Tongue (tissue), 2 donors: ENCODE measurements around the gene AVPI1. TPM values are rescaled to one million over a fixed set of nuclear protein-coding genes. Genes with fewer than 3 reads are reported as not detected.

ENCODE experiments used
- DNase-seq: peaks from one replicate; pipeline ENCODE4 v3.0.0-alpha.2; 2015
- total RNA-seq: library from RNA; depleted of rRNA; stranded (reverse); fragments of >200 nt; gene quantifications from one replicate; pipeline ENCODE4 v1.2.3, GENCODE V29; 2014

Gene AVPI1
- total RNA-seq: 12.6 TPM

GRCh38 chr10:97686962-97687784 is at the start of gene AVPI1:
AVPI1 (minus strand) TSS chr10:97687241; CDS start chr10:97679905, 7,336 bp downstream.
- peak; percentile 98 for DNase-seq

DNA sequence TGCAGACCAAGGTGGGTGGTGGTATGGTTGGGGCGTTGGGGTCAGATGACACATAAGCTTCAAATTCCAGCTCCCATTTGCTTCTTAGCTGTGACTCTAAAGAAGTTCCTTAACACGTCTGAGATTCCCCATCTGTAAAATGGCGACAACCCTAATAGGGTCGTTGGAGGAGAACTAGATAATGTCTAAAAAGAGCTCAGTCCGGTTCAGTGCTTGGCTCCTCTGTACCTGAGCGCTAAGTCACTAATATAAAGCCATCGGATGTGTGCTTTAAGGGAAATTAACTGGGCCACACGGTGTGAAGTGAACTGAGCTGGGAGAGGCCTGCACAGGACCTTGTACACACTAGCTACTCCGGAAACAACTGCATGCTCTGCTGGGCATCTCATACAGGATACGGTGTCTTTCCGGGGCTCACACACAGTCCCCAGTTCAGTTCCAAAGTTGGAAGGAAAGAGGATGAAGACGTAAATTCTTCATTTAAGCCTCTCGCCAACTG is 49.4 kb upstream of the AVPI1 start:
- DNase-seq: no peak

DNA sequence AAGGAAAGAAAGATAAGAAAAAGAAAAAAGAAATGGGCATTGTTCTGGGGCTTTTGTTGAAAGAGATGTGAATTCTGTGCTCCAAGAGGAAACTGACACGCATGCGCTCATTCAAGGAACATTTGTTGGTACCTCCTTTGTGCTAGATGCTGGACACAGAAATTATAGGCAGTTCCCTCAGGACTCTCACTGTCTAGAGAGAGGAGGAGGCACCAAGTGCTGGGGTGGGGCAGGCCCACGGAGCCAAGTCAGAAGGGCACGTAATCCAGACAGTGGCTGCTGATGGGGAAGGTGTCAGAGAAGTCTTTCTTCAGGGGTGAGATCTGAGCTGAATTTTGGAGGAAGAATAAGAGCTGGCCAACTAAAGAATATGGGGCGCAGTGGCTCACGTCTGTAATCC is 47.0 kb upstream of the AVPI1 start:
- no peak for DNase-seq

GRCh38 chr10:97733256-97733655 is 46.2 kb upstream of the AVPI1 start:
- DNase-seq: no peak

GRCh38 chr10:97732052-97732359 is 45.0 kb upstream of the AVPI1 start:
- DNase-seq: no peak

- peak; percentile 93 for DNase-seq
Observed at GRCh38 chr10:97731346-97732051, 44.5 kb upstream of the AVPI1 start.

DNA sequence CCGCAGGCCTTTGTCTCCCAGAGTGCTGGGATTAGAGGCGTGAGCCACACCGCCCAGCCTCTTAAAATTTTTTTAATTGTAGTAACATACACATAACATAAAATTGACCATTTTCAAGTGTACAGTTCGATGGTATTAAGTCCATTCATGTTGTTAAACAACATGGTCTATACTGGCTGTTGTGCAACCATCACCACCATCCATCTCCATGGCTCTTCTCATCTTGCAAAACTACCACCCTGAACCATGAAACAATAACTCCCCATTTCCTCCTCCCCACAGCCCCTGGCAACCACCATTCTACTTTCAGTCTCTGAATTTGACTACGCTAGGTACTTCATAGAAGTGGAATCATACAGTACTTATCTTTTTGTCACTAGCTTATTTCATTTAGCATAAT is 42.0 kb upstream of the AVPI1 start:
- DNase-seq: no peak

DNA sequence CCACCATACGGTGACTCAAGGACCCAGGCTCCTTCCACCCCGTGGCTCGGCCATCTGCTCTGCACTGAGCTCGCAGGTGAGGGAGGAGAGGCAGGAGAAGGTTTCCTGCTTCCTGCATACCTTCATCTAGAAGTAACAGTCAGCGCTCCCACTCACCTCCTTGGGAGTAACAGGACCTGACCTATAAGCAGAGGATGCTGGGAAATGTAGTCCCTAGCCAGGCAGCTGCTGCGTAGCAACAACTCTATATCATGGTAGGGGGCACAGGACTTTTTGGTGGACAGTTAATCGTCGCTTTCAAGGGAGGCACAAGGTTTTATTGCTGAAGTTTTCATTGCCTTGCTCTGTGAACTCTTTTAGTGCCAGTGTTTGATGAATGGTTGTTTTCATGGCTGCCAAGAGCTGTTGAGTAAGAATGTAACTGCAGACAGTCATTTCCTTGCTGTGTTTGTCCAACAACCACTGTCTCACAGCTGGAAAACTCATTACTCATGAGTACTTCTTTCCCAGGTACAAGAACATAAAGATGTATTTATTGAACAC is 39.7 kb upstream of the AVPI1 start:
- DNase-seq: peak; percentile 63

DNA sequence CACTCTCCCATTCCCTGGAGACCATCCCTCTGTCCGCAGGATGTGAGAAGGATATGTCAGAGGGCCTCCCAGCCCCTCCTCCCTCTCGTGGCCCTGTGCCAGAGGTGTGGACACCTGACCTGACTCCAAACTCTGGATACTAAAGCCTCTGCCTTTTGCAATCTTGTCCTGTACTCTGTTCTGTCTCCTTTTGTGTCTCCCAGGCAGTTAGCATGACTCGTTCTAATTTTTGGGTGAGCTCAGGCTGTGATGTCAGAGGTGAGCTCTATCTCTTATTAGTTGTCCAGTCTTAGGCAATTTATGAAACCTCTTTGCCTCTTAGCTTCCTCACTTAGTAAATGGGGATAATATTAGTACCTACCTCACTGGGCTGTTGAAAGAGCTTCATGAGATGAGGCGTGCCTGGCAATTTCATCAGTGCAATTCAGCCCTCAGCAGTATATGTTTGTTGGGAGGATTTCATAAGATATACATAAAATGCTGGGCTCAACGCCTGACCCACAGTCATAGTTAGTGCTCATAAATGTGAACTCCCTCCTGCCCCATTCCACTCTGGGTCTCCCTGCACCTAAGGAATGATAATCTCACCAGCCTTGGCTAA is 37.4 kb upstream of the AVPI1 start:
- DNase-seq: no peak

DNA sequence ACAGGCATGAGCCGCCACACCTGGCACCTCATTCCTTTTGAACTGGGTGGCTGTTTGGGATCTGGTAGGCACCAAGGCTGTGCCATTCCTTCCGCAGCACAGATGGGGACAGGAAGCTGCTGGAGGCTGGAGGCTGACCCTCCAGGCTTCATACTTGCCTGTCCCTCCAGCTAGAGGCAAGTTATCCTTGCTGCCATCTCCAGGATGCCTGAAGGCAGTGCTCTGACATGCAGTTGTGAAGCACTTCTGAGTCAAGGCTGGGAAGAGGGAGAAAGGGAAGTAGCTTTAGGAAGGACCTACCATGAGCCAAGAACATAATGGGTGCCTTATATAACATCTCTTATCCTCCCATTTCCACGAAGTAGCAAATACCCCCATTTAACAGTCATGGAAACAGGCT is 36.0 kb upstream of the AVPI1 start:
- DNase-seq: no peak

- DNase-seq: no peak
Observed at GRCh38 chr10:97721871-97722780, 35.1 kb upstream of the AVPI1 start.

DNA sequence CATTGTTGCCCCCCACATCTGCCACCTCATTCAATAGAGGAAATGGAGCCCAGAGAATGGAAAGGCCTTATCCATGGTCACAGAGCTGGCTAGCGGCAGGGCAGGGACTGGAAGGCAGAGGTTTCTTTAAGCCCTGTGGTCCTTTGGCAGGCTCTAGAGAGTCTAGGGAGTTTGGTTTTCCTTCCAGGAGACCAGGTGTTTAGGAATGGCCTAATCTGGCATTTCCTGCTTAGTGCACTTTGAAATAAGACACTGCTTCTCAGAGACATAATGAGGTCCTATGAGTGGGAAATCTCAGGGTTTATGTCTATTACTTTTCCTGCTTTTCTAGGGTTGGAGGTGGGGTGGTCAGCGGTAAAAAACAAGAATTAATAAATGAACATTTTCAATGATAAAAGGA is 32.6 kb upstream of the AVPI1 start:
- peak; percentile 55 for DNase-seq

DNA sequence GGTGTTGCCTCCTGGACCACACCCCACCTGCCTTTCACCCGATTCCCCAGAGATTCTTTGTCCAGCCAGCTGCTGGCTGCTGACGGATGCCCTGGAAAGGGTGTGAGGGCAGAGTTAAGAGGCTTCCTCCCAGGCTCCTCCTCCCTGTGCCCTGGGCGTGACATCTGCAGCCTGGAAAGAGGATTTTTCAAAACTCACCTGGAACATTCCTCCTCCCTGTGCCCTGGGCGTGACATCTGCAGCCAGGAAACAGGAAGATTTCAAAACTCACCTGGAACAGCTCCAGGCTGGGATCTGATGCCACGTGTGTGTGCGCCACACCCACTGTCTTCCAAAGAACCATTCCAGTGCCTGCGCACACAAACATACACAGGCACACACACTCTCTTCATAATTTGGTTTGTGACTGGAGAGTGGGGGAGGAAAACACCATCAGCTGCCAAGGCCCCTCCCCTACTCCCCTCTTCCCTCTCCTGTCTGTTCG is 31.7 kb upstream of the AVPI1 start:
- peak; percentile 84 for DNase-seq

GRCh38 chr10:97718178-97718577 is 31.1 kb upstream of the AVPI1 start:
- peak; percentile 61 for DNase-seq

GRCh38 chr10:97717627-97718026 is 30.6 kb upstream of the AVPI1 start:
- no peak for DNase-seq

GRCh38 chr10:97715259-97715874 is 28.3 kb upstream of the AVPI1 start:
- no peak for DNase-seq

GRCh38 chr10:97714401-97715258 is 27.6 kb upstream of the AVPI1 start:
- peak; percentile 94 for DNase-seq

- DNase-seq: peak; percentile 84
Observed at GRCh38 chr10:97713826-97714400, 26.9 kb upstream of the AVPI1 start.

DNA sequence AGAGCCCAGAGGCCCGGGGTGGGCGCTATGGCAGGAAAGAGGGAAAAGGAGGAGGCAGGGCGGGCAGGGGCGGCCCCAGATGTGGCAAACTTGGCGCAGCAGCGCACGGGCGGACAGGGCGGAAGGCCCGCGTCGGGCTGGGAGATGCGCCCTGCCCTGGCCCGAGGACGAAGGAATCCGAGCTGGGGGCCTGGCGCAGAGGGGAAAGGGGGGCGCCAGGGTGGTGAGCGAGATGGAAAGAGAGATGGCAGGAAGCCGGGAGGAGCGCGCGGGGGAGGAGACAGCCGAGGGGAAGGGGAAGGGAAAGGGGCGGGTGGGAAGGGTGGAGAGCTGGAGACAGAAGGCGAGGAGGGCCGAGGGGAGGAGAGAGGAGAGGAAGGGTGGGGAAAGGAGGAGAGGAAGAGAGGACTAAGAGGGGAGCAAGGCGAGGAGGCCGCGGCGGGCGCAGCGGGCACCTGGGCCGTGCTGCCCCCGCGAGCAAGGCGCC is 26.3 kb upstream of the AVPI1 start, which contains the start of gene MARVELD1:
Gene MARVELD1, plus strand, starts transcription at position 392 of the 487 bp plus-strand sequence. CDS start 147 bp downstream, outside the sequence.
- DNase-seq: peak; percentile 96
